ENCODE measurements around the gene PRMT7.

PRMT7 gene

GRCh38 chr16:68379472-68380347 is 68.9 kb downstream of the PRMT7 start:
- no peak for DNase-seq

GRCh38 chr16:68380348-68380670 is 69.5 kb downstream of the PRMT7 start:
- DNase-seq, result no peak

- DNase-seq, result no peak
Observed at GRCh38 chr16:68380676-68381362, 70.0 kb downstream of the PRMT7 start.

GRCh38 chr16:68381363-68381724 is 70.5 kb downstream of the PRMT7 start:
- no peak for DNase-seq

GRCh38 chr16:68382296-68382718 is 71.5 kb downstream of the PRMT7 start:
- no peak for DNase-seq

- no peak for DNase-seq
Observed at GRCh38 chr16:68383858-68384257, 73.0 kb downstream of the PRMT7 start.

- no peak for DNase-seq
Observed at GRCh38 chr16:68384288-68385161, 73.7 kb downstream of the PRMT7 start.

GRCh38 chr16:68385371-68385770 is 74.6 kb downstream of the PRMT7 start:
- no peak for DNase-seq

- DNase-seq, result no peak
Observed at GRCh38 chr16:68386628-68387027, 75.8 kb downstream of the PRMT7 start.

GRCh38 chr16:68387301-68387700 is 76.5 kb downstream of the PRMT7 start:
- DNase-seq, result no peak

GRCh38 chr16:68388124-68388523 is 77.3 kb downstream of the PRMT7 start:
- no peak for DNase-seq

- no peak for DNase-seq
Observed at GRCh38 chr16:68389006-68389405, 78.2 kb downstream of the PRMT7 start.

GRCh38 chr16:68389750-68390371 is 79.0 kb downstream of the PRMT7 start:
- no peak for DNase-seq

- no peak for DNase-seq
Observed at GRCh38 chr16:68393333-68393732, 82.5 kb downstream of the PRMT7 start.

- DNase-seq, result no peak
Observed at GRCh38 chr16:68395167-68395786, 84.5 kb downstream of the PRMT7 start.

- DNase-seq, result no peak
Observed at GRCh38 chr16:68395815-68396214, 85.0 kb downstream of the PRMT7 start.

- peak; percentile 74 for DNase-seq
Observed at GRCh38 chr16:68396481-68396880, 85.7 kb downstream of the PRMT7 start.

- DNase-seq, result no peak
Observed at GRCh38 chr16:68397710-68398201, 86.9 kb downstream of the PRMT7 start.

- no peak for DNase-seq
Observed at GRCh38 chr16:68399456-68399855, 88.6 kb downstream of the PRMT7 start.

GRCh38 chr16:68400083-68400923 is 89.5 kb downstream of the PRMT7 start:
- DNase-seq, result no peak

GRCh38 chr16:68400924-68401460 is 90.2 kb downstream of the PRMT7 start:
- DNase-seq, result no peak
